HepG2 (cell line): ENCODE data around the gene DCAKD. TPM values are rescaled to one million over a fixed set of nuclear protein-coding genes. Genes with fewer than 3 reads are reported as not detected.

Experiments
- ASH2L ChIP-seq: fragments of 300-600, 200-600 bp; sonication (generic); IDR thresholded peaks from 2 replicates; pipeline ENCODE4 v1.7.0; 2017; ENCODE audit warnings: low read depth, mild to moderate bottlenecking, moderate library complexity, mixed read lengths, low read length; ENCODE audit not compliant: insufficient read length
- ATF1 ChIP-seq: IDR thresholded peaks from 2 replicates; pipeline ENCODE4 v1.6.1; 2016; ENCODE audit warnings: mild to moderate bottlenecking, control low read depth
- BRCA1 ChIP-seq: sonication (generic); formaldehyde crosslinking; IDR thresholded peaks from 2 replicates; pipeline ENCODE4 v1.4.0; 2020; ENCODE audit warnings: missing genetic modification reagents
- CBX1 ChIP-seq: IDR thresholded peaks from one replicate; pipeline ENCODE4 v1.6.1; 2016; ENCODE audit warnings: antibody characterized with exemption, low read depth
- DNMT1 ChIP-seq: sonication (generic); formaldehyde crosslinking; IDR thresholded peaks from 2 replicates; pipeline ENCODE4 v1.5.1; 2020; ENCODE audit warnings: mild to moderate bottlenecking, missing genetic modification reagents
- DNMT3B ChIP-seq: conservative IDR thresholded peaks from 2 replicates; pipeline ENCODE4 v1.6.1; 2016; ENCODE audit warnings: missing biosample characterization, control low read depth
- HMGA1 ChIP-seq: sonication (generic); formaldehyde crosslinking; conservative IDR thresholded peaks from 2 replicates; pipeline ENCODE4 v1.4.0; 2020; ENCODE audit warnings: missing genetic modification reagents
- HNF4A ChIP-seq: sonication (generic); formaldehyde crosslinking; IDR thresholded peaks from 2 replicates; pipeline ENCODE4 v1.4.0; 2020; ENCODE audit warnings: missing genetic modification reagents
- HOMEZ ChIP-seq: IDR thresholded peaks from 2 replicates; pipeline ENCODE4 v1.6.1; 2016; ENCODE audit warnings: low read depth
- IKZF1 ChIP-seq: fragments of 450-650 bp; IDR thresholded peaks from 2 replicates; pipeline ENCODE4 v1.7.1; 2016
- ISX ChIP-seq: sonication (generic); formaldehyde crosslinking; conservative IDR thresholded peaks from 2 replicates; pipeline ENCODE4 v1.5.0; 2020; ENCODE audit warnings: missing genetic modification reagents
- JDP2 ChIP-seq: sonication (generic); formaldehyde crosslinking; IDR thresholded peaks from 2 replicates; pipeline ENCODE4 v1.8.1; 2022; ENCODE audit warnings: missing genetic modification reagents, borderline replicate concordance
- KAT7 ChIP-seq: IDR thresholded peaks from 2 replicates; pipeline ENCODE4 v1.6.1; 2018; ENCODE audit warnings: borderline replicate concordance, missing compliant biosample characterization
- KLF9 ChIP-seq: IDR thresholded peaks from 2 replicates; pipeline ENCODE4 v1.6.1; 2016; ENCODE audit warnings: low read depth
- NFYB ChIP-seq: sonication (generic); formaldehyde crosslinking; IDR thresholded peaks from 2 replicates; pipeline ENCODE4 v1.4.0; 2020; ENCODE audit warnings: missing genetic modification reagents
- SAFB2 ChIP-seq: sonication (generic); formaldehyde crosslinking; IDR thresholded peaks from 2 replicates; pipeline ENCODE4 v1.5.1; 2020; ENCODE audit warnings: missing genetic modification reagents, low read depth, mild to moderate bottlenecking, borderline replicate concordance
- SOX13 ChIP-seq, 3 experiments: fragments of 450-650 bp in 1 of 3; sonication (generic) in 1 of 3; formaldehyde crosslinking in 1 of 3; IDR thresholded peaks in 2 of 3; conservative IDR thresholded peaks in 1 of 3; 2 replicates each; pipeline versions ENCODE4 v1.5.0 to v1.6.1; 2016 to 2020; ENCODE audit warnings: antibody characterized with exemption in 1 of 3, mild to moderate bottlenecking in 1 of 3, missing compliant biosample characterization in 1 of 3, missing genetic modification reagents in 1 of 3, moderate library complexity in 1 of 3
- SOX5 ChIP-seq: IDR thresholded peaks from 2 replicates; pipeline ENCODE4 v1.6.1; 2016; ENCODE audit warnings: borderline replicate concordance
- SP1 ChIP-seq, 2 experiments: fragments of 450-650 bp in 1 of 2; sonication (generic) in 1 of 2; formaldehyde crosslinking in 1 of 2; IDR thresholded peaks; 2 replicates each; pipeline versions ENCODE4 v1.4.0 to v1.6.1; 2016 to 2020; ENCODE audit warnings: missing genetic modification reagents in 1 of 2
- SPEN ChIP-seq: sonication (generic); formaldehyde crosslinking; IDR thresholded peaks from 2 replicates; pipeline ENCODE4 v1.5.1; 2020; ENCODE audit warnings: low read depth, mild to moderate bottlenecking, missing genetic modification reagents
- SRY ChIP-seq: sonication (generic); formaldehyde crosslinking; IDR thresholded peaks from 2 replicates; pipeline ENCODE4 v1.8.0; 2022; ENCODE audit warnings: mild to moderate bottlenecking, missing genetic modification reagents
- UBTF ChIP-seq: sonication (generic); formaldehyde crosslinking; IDR thresholded peaks from 2 replicates; pipeline ENCODE4 v1.4.0; 2020; ENCODE audit warnings: mild to moderate bottlenecking, missing genetic modification reagents
- ZNF10 ChIP-seq: sonication (generic); formaldehyde crosslinking; IDR thresholded peaks from 2 replicates; pipeline ENCODE4 v1.4.0; 2020; ENCODE audit warnings: mild to moderate bottlenecking, low read depth, missing genetic modification reagents, borderline replicate concordance
- ZNF331 ChIP-seq: sonication (generic); formaldehyde crosslinking; IDR thresholded peaks from 2 replicates; pipeline ENCODE4 v1.4.0; 2020; ENCODE audit warnings: missing genetic modification reagents
- ZNF672 ChIP-seq: sonication (generic); formaldehyde crosslinking; IDR thresholded peaks from 2 replicates; pipeline ENCODE4 v1.8.1; 2022; ENCODE audit warnings: missing genetic modification reagents
- ZNF891 ChIP-seq: sonication (generic); formaldehyde crosslinking; IDR thresholded peaks from 2 replicates; pipeline ENCODE4 v1.5.0; 2020; ENCODE audit warnings: mild to moderate bottlenecking, missing genetic modification reagents
- polyA plus RNA-seq, 8 experiments: library from polyadenylated mRNA; depleted of rRNA in 3 of 8; stranded (reverse) in 7 of 8; unstranded in 1 of 8; fragments of >200 nt; fragmentation: Illumina TruSeq in 4 of 8; extraction: Trizol in 4 of 8; gene quantifications; 2 replicates each; pipeline versions ENCODE4 v1.2.1 to v1.2.3, GENCODE V29; 2011 to 2016; ENCODE audit warnings: low read depth in 4 of 8, missing spikeins in 1 of 8, mixed read lengths in 1 of 8; ENCODE audit not compliant: insufficient read depth in 1 of 8
- total RNA-seq, 5 experiments: library from RNA; depleted of rRNA; stranded (reverse); fragments of >200 nt; fragmentation: Illumina TruSeq; extraction: Trizol; gene quantifications; 2 replicates each; pipeline ENCODE4 v1.2.3, GENCODE V29; 2016; ENCODE audit warnings: low read depth in 1 of 5
- TF ChIP-seq, protein P1 (sequence below): sonication (generic); formaldehyde crosslinking; IDR thresholded peaks from 2 replicates; pipeline ENCODE4 v1.5.1; 2020; ENCODE audit warnings: missing genetic modification reagents, mild to moderate bottlenecking, borderline replicate concordance

The DCAKD gene
- total and polyA plus RNA-seq, 2 of the 13 experiments (the other 11 are each of a cell fraction or from before 2014, with no cell fraction given): 25.9 to 29.2 TPM

GRCh38 chr17:45018848-45019711 lies 32.4 kb downstream of the DCAKD start (continued):
- TF ChIP-seq SPEN (CRISPR knock-in tag): no peak
- TF ChIP-seq ATF1 (CRISPR knock-in tag): no peak
- no peak for TF ChIP-seq DNMT1
- no peak for TF ChIP-seq NFYB (CRISPR knock-in tag)
- no peak for TF ChIP-seq CBX1
- no peak for TF ChIP-seq SRY
- no peak for TF ChIP-seq SP1 (IDR thresholded peaks at IDR 0.05)
- TF ChIP-seq SP1 (CRISPR knock-in tag; IDR thresholded peaks at IDR 0.05): no peak
- TF ChIP-seq SOX13 (IDR thresholded peaks at IDR 0.05): no peak
- no peak for TF ChIP-seq SOX13 (CRISPR knock-in tag; conservative IDR thresholded peaks at IDR 0.05 in 1 of 2, IDR thresholded peaks at IDR 0.05 in 1 of 2)
- no peak for TF ChIP-seq SAFB2
- no peak for TF ChIP-seq HNF4A (CRISPR knock-in tag)
- TF ChIP-seq ASH2L: no peak
- TF ChIP-seq DNMT3B (CRISPR knock-in tag): no peak
- TF ChIP-seq, protein P1, sequence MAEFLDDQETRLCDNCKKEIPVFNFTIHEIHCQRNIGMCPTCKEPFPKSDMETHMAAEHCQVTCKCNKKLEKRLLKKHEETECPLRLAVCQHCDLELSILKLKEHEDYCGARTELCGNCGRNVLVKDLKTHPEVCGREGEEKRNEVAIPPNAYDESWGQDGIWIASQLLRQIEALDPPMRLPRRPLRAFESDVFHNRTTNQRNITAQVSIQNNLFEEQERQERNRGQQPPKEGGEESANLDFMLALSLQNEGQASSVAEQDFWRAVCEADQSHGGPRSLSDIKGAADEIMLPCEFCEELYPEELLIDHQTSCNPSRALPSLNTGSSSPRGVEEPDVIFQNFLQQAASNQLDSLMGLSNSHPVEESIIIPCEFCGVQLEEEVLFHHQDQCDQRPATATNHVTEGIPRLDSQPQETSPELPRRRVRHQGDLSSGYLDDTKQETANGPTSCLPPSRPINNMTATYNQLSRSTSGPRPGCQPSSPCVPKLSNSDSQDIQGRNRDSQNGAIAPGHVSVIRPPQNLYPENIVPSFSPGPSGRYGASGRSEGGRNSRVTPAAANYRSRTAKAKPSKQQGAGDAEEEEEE (CRISPR knock-in tag): no peak
- no peak for TF ChIP-seq BRCA1 (CRISPR knock-in tag)
- no peak for TF ChIP-seq HOMEZ (CRISPR knock-in tag)
- no peak for TF ChIP-seq ISX
- TF ChIP-seq ZNF331 (CRISPR knock-in tag): peak; percentile 9; the same call in 1 of the 2 replicates
- no peak for TF ChIP-seq ZNF10
- no peak for TF ChIP-seq ZNF672 (CRISPR knock-in tag)
- TF ChIP-seq IKZF1: no peak
- no peak for TF ChIP-seq JDP2 (CRISPR knock-in tag)
- 0 out of 2 replicates have a peak, but pooled peaks have one; percentile 16 for TF ChIP-seq ZNF891
- TF ChIP-seq UBTF (CRISPR knock-in tag): peak; percentile 72
- TF ChIP-seq HMGA1: no peak
- TF ChIP-seq KLF9 (CRISPR knock-in tag): no peak
- no peak for TF ChIP-seq KAT7 (CRISPR knock-in tag)
- no peak for TF ChIP-seq SOX5 (CRISPR knock-in tag)
